Adrenal gland (tissue), 5 donors: ENCODE measurements around the gene PTPN6.

ENCODE experiments used
- POLR2A ChIP-seq, 2 donors: fragments of 450-650 bp; IDR thresholded peaks; one replicate each; pipeline ENCODE4 v1.6.1; 2017; ENCODE audit warnings: antibody characterized with exemption in 2 of 2, mild to moderate bottlenecking in 2 of 2, moderate library complexity in 1 of 2
- TF ChIP-seq, protein P1 (sequence below), 6 experiments: fragments of 450-650 bp in 4 of 6; fragments of 200-600 bp in 2 of 6; sonication (generic) in 1 of 6; IDR thresholded peaks; 1 replicate in 5 of 6; 2 replicates in 1 of 6; pipeline versions ENCODE4 v1.5.1 to v1.8.0; 2016 to 2021; ENCODE audit warnings: antibody characterized with exemption in 6 of 6, mild to moderate bottlenecking in 2 of 6, moderate library complexity in 1 of 6
- donor health status: DM: no; HTN: no; CAD: no.

- TF ChIP-seq POLR2A (IDR thresholded peaks at IDR 0.05): no peak
- TF ChIP-seq, protein P1, sequence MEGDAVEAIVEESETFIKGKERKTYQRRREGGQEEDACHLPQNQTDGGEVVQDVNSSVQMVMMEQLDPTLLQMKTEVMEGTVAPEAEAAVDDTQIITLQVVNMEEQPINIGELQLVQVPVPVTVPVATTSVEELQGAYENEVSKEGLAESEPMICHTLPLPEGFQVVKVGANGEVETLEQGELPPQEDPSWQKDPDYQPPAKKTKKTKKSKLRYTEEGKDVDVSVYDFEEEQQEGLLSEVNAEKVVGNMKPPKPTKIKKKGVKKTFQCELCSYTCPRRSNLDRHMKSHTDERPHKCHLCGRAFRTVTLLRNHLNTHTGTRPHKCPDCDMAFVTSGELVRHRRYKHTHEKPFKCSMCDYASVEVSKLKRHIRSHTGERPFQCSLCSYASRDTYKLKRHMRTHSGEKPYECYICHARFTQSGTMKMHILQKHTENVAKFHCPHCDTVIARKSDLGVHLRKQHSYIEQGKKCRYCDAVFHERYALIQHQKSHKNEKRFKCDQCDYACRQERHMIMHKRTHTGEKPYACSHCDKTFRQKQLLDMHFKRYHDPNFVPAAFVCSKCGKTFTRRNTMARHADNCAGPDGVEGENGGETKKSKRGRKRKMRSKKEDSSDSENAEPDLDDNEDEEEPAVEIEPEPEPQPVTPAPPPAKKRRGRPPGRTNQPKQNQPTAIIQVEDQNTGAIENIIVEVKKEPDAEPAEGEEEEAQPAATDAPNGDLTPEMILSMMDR (IDR thresholded peaks at IDR 0.05): no peak
These were observed 41.6 kb upstream of the PTPN6 start for GRCh38 chr12:6909421-6910145.
